GM19043 (cell line): Measurements from ENCODE around the gene AKAP1.

Experiments used
- ATAC-seq: cut with Tn5 transposase; IDR thresholded peaks from one replicate; pipeline ENCODE4 v1.9.1; 2021; ENCODE audit warnings: low read depth; ENCODE audit not compliant: unreplicated experiment

Gene AKAP1

GRCh38 chr17:57125866-57126265 lies 40.8 kb downstream of the AKAP1 start:
- no peak for ATAC-seq

DNA sequence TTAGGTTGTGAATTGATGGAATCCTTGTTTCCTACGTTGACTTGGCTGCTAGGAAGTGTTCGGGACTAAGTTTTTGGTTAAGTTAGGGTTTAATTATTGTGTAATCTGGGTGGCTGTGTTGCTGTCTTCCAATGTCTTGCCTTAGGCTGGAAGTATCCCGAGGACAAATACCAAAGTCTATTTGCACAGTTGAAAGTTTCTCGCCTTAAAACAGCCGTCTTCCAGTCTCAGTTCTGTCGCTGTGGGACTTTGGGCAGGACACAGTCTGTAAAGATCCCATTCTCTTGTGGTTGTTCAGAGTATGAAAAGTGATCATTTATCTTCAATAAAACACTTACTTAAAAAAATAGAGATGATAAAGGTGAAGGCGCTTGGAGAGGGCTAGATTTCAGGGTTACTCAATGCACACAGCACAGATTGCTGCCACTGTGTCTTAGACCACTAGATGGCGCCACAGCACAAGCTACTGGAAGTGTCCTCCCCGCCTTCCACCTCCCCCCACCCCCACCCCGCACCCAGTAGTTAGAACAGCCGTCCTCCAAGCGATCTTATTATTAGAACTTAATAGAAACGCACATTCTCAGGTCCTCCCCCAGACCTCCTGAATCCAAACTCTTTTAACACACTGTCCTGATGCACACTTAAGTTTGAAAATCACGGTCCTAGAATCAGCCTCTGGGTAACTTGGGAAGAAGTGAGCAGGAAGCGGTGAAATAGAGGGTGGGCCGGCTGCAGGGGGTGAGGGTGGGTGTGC lies 45.8 kb downstream of the AKAP1 start:
- no peak for ATAC-seq

GRCh38 chr17:57132663-57133062 lies 47.6 kb downstream of the AKAP1 start:
- no peak for ATAC-seq

- no peak for ATAC-seq
These were observed 48.4 kb downstream of the AKAP1 start for GRCh38 chr17:57133486-57133885.

DNA sequence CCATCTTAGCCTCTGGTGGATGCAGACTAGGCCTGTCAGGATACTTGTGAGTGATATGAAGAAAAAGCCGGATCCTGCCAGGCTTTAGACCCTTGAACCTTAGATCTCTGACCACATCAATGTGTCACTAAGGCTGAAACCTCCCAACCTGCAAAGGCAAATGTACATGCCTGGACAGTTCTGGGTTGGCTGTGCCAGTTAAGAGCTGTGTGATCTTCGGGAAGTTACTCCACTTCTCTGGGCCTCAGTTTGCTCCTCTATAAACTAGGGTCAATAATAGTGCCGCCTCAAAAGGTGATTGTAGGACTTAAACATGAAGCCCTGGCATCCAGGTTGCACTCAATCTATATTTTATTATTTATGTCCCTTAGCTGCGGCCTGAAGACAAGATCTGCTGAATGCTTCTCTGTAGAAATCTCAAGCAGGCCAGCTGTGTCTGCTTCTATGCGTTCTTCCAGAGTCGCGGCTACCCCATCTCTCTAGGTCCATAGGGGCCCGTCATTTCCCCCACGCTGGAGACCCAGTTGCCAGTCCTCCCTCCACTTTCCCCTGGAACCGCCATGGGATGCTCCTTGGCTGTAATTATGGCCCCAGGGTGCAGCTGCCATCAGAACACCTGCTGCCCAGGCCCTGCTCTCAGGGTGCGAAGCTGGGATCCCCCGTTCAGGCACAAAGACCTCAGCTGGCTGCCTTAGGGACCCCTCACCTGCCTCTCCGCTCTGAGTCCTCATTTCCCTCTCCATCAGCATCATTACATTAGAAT lies 50.2 kb downstream of the AKAP1 start:
- no peak for ATAC-seq

GRCh38 chr17:57135789-57136291 lies 50.8 kb downstream of the AKAP1 start:
- ATAC-seq: no peak

GRCh38 chr17:57136355-57136754 lies 51.3 kb downstream of the AKAP1 start:
- no peak for ATAC-seq

GRCh38 chr17:57138030-57138911 lies 53.2 kb downstream of the AKAP1 start:
- no peak for ATAC-seq

- ATAC-seq: no peak
These were observed 54.0 kb downstream of the AKAP1 start for GRCh38 chr17:57138956-57139576.

GRCh38 chr17:57140316-57140715 lies 55.3 kb downstream of the AKAP1 start:
- ATAC-seq: no peak

DNA sequence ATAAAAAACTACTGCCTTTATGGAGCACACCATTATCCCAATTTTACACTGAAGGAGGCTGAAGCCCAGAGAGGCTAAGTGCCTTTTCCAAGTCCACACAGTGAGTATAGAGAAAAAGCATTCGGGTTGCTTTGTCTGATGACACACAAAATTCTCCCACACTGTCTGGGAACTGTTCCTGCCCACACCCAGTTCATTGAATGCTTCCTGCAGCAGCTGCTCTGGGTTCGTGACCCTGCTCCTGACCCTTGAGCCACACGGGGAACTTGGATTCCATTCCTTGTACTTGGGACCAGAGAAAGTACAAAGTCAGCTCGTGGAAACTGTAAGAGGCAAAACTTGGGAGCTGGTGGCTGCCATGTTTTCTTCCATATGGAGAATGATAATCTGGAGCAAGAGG lies 57.9 kb downstream of the AKAP1 start:
- no peak for ATAC-seq

- no peak for ATAC-seq
These were observed 58.3 kb downstream of the AKAP1 start for GRCh38 chr17:57143361-57143760.

DNA sequence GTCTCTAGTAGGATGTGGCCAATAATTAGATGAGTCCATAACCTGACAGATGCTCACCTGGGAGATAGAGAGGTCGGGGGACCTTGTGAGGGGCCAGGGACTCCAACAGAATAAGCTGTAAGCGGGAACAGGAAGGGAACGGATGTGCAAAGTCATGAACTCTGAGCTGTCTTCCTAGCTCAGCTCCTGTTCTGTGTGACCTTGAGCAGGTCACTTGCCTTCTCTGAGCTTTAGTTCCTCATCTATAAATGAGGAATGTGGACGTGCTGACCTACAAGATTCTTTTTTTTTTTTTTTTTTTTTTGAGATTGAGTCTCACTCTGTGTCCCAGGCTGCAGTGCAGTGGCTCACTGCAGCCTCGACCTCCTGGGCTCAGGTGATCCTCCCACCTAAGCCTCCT lies 58.9 kb downstream of the AKAP1 start:
- no peak for ATAC-seq

DNA sequence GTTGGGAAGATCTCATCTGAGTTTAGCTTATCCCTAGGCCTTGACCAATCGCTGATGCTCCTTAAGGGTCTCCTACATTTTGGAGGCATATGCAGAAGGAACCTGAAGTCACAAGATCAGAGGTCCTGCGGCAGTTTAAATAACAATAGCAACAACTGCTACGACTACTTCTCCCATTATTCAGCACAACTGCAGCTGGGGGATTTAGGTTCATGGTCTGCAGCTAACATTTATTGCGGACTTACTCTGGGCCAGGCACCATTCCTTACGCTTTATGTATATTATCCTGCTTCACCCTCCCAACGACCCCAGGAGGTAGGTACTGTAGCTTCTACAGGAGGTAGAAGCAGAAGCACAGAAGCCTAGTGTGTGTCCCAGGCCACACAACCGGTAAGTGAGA lies 59.5 kb downstream of the AKAP1 start:
- no peak for ATAC-seq

DNA sequence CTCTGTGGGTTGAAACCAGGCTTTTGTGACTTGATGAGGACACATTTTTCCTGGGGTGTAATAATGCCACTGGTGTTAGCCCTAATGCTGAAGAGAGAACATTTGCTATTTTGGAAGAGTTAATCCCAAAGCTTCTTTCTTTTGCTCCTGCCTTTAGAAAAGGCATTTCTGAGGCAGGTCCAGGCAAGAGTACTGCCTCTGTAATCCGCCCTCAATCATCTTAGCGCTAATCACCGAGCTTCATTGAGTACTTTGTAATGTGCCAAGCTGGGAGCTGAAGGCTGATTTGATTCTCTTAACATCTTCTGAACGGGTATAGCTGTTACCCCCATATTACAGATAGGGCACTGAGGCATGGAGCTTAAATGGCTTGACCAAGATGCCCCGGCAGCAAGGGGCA lies 60.3 kb downstream of the AKAP1 start:
- no peak for ATAC-seq

DNA sequence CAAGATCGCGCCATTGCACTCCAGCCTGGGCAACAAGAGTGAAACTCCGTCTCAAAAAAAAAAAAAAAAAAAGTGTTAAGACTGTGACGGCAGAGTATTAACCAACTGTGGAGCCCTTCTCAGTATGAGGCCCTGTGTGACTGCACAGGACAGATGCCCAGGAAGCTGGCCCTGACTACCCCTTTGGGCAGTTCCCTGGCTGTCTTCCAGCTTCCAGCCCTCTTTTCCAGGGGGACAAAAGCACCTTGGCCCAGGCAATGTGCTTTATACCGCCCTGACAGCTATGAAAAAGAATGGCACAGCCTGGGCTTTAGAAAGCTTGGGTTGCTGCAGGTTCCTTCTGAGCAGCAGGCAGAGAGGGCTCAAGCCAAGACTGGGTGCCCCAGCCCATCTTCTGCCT lies 61.2 kb downstream of the AKAP1 start:
- ATAC-seq: no peak

- ATAC-seq: no peak
These were observed 66.8 kb downstream of the AKAP1 start for GRCh38 chr17:57151798-57152197.

GRCh38 chr17:57152967-57153528 lies 68.0 kb downstream of the AKAP1 start:
- no peak for ATAC-seq

DNA sequence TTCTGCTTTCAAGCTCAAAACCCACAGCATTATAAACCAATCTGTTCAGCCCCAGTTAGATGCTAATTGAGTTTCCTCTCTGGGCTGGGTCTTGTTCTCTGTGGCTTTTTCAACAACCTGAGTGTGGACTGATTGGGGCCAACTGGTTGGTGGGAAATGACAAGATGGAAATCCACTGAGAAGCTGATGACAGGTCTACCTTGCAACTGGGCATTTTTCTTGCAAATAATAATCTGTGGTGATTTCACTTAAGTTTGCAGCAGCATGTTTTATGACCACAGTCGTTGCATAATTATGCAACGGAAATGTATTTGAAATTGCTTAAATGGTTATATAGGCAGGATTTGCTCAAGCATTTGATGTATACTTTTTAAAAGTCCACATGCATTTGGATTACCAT lies 69.9 kb downstream of the AKAP1 start:
- ATAC-seq: no peak

DNA sequence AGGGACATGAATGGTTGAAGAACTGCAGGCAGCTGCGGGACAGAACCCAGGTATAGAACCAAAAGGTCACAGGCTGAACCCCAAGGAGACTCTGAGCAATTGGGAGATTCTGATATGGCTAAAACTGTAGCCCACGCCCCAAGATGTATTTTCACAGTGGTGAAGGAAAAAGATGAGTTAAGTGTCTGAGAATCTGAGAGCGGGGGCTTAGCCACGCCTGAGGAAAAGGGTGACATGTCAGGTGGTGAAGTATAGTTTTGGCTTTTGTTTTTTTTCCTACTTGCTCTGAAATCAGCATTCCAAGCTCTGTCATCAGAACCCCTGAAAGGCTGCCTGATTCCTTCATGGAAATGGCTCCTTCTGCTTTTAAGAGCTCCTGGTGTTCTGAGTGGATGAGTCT lies 73.3 kb downstream of the AKAP1 start:
- ATAC-seq: no peak
